GM19238 (cell line): ENCODE results near the gene BRINP3.

Experiments
- DNase-seq: peaks from one replicate; pipeline ENCODE4 v3.0.0; 2011; ENCODE audit warnings: low spot score; ENCODE audit not compliant: insufficient read length

The BRINP3 gene

GRCh38 chr1:190192627-190193026, 285.0 kb downstream of the BRINP3 start:
- DNase-seq: no peak

DNA sequence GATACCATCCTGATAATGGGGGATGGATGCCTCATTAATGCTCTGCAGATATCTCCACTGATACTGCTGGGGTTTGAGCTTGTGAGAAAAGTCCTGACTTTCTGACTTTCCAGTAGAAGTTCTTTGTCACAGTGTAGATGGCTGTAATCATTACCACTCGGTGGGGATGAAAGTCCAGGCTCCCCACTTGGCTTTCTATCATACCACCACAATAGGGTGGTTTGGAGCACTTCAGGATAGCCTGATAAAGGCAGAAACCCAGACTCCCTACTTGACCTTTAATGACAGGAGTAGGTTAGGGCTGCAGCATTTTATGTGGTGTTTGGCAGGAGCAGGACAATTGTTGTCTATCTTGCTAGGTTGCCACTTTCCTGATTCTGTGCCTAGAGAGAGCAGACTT, 294.1 kb downstream of the BRINP3 start:
- no peak for DNase-seq

GRCh38 chr1:190179817-190180216, 297.8 kb downstream of the BRINP3 start:
- DNase-seq: no peak

GRCh38 chr1:190178827-190179226, 298.8 kb downstream of the BRINP3 start:
- DNase-seq: no peak

- no peak for DNase-seq
Measured at GRCh38 chr1:190177555-190177954, 300.1 kb downstream of the BRINP3 start.

GRCh38 chr1:190176776-190177175, 300.9 kb downstream of the BRINP3 start:
- no peak for DNase-seq

- no peak for DNase-seq
Measured at GRCh38 chr1:190175320-190175719, 302.3 kb downstream of the BRINP3 start.

DNA sequence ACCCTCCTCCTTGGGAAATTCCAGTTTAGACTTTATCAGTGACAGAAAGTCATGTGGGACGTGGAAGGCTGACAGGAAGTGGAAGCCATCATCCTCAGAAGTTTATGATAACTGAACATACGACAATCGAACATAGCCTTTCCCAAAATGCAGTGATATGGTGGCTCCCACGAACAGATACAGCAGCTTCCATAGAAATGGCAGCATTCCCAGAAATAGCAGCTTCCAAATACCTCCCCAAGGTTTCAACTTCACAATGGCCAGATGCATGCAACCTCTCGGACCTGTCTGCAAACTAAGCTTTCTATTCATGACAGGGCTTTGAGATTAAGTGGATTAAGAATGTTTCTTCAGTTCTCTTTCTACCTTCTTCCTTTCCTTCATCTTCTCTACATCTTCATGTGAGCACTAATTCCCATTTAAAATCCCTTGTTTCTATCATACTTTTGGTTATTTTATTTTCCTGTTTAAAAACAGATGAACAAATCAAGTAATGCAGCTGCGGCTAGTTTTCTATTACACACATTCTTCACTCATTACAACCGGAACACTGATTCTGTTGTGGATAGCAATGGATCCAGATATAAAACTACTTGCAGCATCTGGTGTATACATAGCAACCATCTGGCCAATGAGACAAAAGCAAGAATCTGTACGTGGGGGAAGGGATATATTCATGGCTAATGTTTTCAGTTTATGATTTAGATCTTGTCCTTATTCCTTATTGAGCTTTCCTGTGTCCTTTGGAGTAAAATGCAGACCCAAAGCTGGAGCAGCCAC, 304.8 kb downstream of the BRINP3 start:
- DNase-seq: no peak

GRCh38 chr1:190170321-190170720, 307.3 kb downstream of the BRINP3 start:
- no peak for DNase-seq

DNA sequence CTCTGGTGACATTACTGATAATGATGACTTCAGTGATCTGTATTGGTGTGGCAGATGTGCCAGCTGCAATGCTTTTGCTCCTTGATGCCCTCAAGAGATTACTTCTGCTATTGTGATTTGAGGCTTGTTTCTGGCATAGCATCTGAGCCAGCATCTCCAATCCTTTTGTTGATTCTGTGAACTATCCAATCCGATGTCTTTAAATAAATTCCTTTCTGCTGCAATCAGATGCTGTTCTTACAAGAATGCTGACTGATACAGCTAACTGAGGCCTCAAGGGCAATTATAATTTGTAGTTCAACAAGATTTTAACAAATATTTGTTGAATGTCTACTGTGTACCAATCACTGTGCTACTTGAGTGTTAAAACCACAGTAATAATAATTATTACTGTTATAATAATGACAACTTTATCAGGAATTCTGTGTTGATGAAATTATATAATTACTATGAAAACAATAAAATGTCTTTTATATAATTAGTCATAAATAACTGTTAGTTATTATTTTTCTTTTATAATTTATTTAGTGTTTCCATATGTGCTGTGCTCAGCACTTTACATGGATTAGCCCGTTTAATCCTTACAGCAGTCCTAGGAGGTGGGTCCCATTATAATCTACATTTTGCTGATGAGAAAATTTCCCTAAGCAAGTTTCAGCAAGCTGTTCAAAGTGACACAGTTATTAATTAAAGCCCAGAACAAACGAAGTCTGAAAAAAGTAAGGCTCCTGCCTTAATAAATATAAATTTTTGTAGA, 308.2 kb downstream of the BRINP3 start:
- DNase-seq: no peak

- DNase-seq: no peak
Measured at GRCh38 chr1:190168893-190169280, 308.8 kb downstream of the BRINP3 start.

- no peak for DNase-seq
Measured at GRCh38 chr1:190168116-190168892, 309.4 kb downstream of the BRINP3 start.

GRCh38 chr1:190159146-190159545, 318.5 kb downstream of the BRINP3 start:
- no peak for DNase-seq

GRCh38 chr1:190154744-190155143, 322.9 kb downstream of the BRINP3 start:
- no peak for DNase-seq

DNA sequence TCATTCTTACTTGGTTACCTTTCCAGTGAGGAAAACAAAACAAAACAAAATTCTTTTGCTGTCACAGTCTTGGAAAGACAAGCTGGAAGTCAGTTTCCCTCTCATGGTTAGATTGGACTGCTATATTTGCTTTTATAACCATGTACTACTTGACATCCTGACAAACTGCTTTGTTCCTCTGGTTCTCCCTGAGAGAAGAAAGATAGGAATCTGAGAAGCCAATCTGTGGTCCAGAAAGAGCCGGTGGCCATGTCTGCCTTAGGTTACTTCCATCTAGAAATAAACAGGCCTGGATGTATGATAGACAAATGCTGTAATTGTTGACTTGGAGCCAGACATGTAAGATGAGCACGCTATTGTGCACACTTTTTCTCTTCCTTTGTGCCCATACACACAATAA, 330.0 kb downstream of the BRINP3 start:
- DNase-seq: no peak

- no peak for DNase-seq
Measured at GRCh38 chr1:190144650-190145049, 333.0 kb downstream of the BRINP3 start.

DNA sequence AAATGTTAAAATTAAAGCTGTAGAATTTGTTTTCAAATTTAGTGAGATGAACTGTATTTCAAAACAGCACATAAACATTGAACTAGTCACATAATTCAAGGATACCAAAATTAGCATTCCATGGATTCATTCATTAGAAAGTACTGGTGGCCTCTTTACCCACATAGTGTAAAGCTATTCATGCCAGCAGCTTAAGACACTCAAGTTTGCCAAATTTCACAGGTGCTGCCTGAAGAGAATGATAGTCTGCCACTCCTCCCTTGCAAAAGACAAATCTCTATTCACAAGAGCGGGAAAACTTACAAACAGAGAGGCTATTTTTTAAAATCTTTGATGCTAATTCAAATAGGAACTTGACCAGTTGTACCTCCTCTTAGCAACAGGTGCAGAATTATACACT, 337.0 kb downstream of the BRINP3 start:
- DNase-seq: no peak

DNA sequence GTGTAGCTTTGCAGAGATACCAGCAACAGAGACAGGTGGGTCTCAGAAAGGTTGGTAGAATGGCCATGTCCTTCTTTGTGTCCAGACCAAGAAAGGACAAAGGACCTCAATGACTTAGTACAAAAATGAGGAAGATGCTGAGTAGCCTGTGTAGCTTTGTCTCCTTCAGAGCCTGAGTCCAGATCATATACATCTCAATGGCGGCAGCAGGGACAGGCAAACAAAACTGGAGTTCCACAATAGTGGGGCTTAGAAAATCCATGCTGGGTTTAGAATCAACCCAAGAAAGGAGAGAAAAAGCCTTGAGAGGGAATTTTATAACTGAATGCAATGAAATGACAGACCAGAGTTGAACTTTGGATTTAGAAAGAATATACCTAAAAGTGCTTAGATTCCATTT, 339.0 kb downstream of the BRINP3 start:
- DNase-seq: no peak

GRCh38 chr1:190138266-190138665, 339.4 kb downstream of the BRINP3 start:
- no peak for DNase-seq

GRCh38 chr1:190129366-190129765, 348.3 kb downstream of the BRINP3 start:
- no peak for DNase-seq

GRCh38 chr1:190126728-190127127, 350.9 kb downstream of the BRINP3 start:
- no peak for DNase-seq

DNA sequence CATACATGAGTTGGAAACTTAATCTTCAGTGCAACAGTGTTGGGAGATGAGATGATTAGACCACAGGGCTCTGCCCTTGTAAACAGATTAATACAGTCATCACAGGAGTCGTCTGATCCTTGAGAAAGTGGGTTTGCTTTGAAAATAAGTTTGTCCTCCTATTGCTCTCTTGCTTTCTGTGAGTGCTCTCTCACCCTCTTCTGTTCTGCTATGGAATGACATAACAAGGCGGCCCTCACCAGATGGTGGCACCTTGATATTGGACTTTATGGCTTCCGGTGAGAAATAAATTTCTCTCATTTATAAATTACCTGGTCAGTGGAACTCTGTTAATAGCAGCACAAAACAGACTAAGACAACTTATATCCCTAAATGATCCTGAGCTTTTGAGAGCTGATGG, 353.6 kb downstream of the BRINP3 start:
- DNase-seq: no peak
